NCI-H2029 treated with DMSO at 0.1 percent for 48 hours (cell line): ENCODE data around the gene KIF4A.
"Not testable (repeated sequence)": the region's sequence is repeated elsewhere in the genome, so short reads cannot be mapped to it uniquely, and the experiment has no call there.

Experiments used
- DNase-seq: peaks from one replicate; lab custom pipeline; 2025; lab: John Stamatoyannopoulos, UW

Gene KIF4A

DNA sequence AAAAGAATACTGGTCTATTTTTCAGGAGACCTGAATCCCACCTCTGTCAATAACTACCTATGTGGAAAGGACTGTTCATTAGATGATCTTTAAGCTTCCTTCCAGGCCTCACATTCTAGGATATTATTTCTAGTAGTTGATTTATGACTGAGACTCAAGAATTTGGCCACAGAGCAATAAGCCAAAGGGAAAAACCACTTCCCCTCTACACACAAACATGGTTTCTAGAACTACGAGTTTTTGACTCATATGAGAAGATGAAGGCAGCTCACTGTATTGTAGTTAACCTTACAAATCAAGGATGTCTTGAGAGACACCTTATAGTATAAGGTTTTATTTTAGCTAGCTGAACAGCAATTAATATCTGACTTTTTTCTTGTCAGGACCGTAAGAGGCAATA, 96.3 kb downstream of the KIF4A start:
- no peak for DNase-seq

DNA sequence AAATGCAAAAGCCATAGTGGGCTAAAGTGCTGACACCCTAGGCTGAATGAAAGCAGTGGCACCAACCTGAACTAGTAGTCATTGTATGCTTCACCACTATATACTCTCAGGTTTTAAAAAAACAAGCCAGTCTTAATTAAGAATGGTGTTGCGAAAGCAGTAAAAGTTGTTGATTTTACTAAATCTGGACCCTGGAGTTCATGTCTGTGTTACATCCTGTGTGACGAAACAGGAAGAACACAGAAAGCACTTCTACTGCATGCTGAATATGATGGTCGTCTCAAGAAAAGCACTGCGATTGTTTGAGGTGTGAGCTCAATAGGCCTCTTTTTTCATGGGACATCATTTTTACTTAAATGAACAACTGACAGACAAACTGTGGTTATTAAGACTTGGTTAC, 109.0 kb downstream of the KIF4A start:
- no peak for DNase-seq

DNA sequence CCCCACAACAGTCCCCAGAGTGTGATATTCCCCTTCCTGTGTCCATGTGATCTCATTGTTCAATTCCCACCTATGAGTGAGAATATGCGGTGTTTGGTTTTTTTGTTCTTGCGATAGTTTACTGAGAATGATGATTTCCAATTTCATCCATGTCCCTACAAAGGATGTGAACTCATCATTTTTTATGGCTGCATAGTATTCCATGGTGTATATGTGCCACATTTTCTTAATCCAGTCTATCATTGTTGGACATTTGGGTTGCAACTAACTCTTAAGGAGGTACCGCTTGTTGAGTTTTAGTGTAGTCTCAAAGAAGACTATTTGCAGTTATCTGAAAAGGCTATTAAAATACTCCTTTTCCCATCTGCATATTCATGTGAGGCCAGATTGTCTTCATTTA, 110.3 kb downstream of the KIF4A start:
- DNase-seq: not testable (repeated sequence)

DNA sequence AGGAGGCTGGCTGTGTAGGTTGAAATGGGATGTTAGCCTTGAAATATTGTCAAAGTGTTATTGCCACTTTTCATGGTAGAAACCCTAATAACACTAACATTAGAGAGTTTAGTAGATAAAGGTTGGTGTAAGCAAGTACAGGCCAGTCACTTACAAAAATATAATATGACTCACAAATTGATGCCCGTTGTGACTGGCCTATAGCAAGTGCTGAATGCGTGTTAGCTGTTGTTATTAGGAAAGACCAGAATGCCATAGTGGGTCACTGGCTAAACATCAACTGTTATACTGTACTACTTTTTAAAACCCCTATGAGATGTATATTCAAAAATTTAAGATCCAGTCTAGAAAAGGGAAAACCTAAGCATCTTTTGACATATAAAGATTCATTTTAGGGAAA, 112.8 kb downstream of the KIF4A start:
- no peak for DNase-seq

DNA sequence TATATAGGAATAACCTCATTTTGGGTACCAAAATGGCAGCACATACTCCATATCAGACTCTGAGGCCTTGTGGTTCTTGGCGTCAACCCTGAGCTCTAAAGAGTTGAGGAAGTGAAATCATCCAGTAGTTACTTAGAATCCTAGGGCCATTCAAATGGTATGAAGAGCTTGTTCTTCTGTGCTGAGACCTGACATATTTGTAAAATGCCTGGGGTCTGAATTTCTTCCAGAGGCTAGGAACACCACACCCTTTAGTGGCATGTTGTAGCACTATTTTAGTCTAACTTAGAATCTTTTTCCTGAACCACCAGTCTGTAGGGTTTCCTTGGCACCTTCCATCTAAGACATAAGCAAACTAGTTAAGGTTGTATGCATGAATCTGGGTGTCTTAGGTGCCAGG, 115.1 kb downstream of the KIF4A start:
- no peak for DNase-seq

DNA sequence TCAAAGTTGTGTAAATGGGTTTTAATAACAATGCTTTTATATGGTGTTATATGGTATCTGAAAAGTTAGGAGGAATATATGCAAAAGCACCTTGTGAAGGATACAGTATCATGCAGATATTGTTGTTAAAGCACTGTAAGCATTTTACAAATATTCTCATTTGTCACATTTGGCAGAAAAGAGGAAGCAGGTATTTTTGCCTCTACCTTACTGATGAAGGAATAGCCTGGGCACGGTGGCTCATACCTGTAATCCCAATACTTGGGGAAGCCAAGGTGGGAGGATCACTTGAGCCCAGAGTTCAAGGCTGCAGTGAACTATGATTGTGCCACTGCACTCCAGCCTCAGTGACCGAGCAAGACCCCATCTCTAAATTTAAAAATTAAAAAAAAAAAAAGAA, 121.0 kb downstream of the KIF4A start:
- DNase-seq: no peak

DNA sequence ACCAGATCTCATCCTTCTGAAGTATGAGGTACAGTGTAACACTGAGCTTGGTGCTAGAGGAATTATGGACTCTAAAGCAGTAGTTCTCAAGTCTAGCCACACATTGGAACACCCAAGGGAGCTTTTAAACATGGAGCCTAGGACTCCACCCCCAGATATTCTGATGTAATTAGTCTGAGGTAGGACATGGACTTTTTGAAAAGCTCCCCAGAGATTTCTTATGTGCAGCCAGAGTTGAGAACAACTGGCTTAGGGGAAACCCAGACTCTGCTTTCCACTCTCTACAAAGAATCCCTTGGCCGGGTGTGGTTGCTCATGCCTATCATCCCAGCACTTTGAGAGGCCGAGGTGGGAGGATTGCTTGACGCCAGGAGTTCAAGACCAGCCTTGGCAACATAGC, 121.6 kb downstream of the KIF4A start:
- DNase-seq: no peak

DNA sequence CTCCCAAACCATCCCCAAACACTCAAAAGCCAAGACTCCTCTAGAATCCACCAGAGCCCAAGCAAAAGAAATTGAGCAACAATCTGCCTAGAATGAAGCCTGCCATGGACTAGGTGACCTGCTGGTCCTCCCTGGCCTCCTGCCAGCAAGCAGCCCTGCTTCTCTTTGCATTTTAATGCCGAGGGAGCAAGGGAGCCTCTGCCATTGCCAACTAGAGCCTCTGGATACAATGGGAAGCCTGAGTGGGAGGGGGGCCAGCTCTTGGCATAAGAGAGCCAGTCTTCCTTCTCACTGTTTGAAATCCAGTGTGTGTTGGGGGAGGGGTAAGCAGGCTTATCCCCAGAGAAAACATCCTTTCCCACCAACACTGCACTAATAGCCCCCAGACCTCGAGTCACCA, 131.7 kb downstream of the KIF4A start:
- DNase-seq: no peak

DNA sequence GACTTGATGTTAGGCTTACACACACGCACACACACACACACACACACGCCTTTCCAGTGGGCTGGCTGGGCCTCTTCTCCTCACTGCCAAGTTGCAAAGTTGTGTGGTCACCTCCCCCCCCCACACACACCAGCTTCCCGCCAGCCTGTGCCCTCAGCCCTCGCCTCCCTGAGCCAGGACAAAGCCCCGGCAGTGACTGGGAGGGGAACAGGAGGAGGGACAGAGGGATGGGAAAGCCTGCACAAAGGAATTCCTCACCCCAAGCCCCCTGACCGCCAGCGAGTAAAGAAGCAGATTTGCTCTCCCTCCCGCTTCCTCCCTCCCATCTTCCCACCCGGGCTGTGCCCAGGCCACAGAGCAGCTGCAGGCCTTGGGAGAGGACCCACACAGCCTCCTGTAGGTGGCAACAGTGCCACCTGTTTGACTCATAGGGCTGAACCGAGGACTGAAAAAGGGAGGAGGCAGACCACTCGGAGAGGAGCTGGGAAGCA, 133.0 kb downstream of the KIF4A start, which contains the start of gene GDPD2:
Gene GDPD2 (plus strand): TSS at position 464 of the 491 bp plus-strand sequence. CDS start 1,671 bp downstream, outside the sequence.
- no peak for DNase-seq

DNA sequence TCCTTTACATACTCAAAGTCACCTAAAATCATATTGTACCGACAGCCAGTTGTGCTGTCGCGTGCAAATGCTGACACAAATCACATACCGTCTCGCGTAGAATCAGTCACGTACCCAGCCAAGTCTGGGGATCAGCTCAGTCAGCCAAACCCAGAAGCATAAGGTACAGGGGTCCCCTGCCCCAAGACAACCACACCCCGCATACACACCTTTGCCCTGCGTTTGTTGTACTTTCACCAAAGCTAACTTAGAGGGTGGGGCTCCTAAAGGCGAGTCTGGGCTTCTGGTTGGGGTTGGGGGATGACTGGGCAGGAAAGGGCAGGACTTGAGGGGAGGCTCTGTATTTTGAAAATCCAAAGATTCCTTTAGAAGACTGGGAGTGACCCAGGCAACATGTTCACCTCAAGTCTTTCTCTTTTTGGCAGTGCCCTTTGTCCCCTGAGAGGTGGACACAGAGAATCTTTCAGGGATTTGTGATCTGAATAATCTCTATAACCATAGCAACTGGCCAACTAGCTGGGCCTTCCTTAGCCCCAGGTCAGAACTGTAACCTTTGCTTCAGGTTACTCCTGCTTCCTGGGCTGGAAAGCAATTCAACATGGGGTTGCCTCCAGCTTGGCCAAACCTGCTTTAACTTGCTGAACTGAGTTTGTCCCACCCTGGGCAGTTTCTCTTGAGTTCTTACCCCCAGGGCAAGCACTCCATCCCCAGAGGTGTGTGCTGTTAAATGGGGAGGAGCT, 134.2 kb downstream of the KIF4A start:
- no peak for DNase-seq

DNA sequence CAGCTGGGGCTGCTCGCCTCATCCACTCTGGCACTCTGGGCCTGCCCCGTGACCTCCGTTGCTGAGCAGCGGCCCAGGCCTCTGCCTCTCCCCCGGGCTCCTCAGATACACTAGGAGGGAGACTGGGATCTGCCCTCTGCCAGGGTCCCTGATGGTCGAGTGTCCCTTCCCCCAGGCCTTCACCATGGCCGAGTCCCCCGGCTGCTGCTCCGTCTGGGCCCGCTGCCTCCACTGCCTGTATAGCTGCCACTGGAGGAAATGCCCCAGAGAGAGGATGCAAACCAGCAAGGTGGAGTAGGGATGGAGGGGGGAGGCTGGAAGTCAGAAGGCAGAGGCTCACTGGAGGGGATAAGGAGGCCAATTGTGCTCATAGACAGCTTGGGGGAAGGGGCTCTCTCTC, 134.9 kb downstream of the KIF4A start:
- no peak for DNase-seq

DNA sequence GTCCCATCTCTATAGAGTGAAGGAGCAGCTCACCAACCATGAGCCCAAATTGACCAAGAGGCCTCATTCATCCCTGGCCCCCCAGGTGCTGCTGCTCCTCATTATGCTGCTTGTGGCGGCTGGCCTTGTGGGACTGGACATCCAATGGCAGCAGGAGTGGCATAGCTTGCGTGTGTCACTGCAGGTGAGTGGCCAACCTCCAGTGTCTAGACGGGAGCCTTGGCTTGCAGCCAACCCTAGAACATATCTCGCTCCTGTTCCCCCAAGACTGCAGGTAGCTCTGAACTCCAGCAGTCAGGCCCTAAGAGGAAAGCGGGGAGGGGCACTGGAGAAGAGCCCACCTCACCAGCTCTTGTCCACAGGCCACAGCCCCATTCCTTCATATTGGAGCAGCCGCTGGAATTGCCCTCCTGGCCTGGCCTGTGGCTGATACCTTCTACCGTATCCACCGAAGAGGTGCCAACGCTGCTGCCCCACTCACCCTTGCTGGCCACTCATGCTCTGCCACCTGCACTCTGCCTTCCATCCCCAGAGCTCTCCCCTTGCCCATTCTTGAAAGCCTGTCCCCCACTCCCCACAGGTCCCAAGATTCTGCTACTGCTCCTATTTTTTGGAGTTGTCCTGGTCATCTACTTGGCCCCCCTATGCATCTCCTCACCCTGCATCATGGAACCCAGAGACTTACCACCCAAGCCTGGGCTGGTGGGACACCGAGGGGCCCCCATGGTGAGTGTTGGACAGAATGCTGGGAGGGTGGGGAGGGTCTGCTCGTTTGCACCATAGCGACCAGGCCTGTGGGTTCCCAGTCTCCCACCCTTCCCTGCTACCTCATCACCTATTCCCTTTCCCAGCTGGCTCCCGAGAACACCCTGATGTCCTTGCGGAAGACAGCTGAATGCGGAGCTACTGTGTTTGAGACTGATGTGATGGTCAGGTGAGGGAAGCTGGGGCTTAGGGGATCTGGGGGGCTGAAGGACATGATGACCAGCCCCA, 136.7 kb downstream of the KIF4A start:
- no peak for DNase-seq

DNA sequence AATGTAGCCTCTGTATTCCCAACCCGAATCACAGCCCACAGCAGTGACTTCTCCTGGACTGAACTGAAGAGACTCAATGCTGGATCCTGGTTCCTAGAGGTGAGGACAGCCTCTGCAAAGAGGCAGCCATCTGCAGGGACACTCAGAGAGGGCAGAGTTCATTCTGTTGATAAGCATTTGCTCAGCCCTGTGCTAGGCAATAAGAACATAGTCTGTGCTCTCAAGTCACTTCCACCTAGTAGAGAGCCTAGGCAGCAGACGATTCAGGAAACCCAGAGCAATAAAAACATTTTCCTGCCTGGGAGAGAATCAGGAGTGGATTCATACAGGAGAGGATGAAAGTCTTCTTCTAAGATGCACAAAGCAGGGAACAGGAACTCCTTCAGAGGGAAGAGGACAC, 137.5 kb downstream of the KIF4A start:
- no peak for DNase-seq

DNA sequence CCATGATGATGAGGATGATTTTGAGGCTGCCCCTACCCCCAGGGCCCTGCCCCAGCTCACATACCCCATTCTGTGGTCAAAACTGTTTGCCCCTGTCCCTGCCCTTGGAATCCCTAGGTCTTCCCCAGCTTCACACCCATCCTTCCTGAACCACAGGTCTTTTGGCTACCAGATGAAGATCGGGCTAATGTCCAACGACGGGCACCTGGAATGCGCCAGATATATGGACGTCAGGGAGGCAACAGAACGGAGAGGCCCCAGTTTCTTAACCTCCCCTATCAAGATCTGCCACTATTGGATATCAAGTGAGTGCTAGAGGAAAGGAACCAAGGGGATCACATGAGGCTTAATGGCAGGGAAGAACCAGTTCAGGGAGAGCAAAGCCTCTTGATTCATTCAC, 139.9 kb downstream of the KIF4A start:
- no peak for DNase-seq

DNA sequence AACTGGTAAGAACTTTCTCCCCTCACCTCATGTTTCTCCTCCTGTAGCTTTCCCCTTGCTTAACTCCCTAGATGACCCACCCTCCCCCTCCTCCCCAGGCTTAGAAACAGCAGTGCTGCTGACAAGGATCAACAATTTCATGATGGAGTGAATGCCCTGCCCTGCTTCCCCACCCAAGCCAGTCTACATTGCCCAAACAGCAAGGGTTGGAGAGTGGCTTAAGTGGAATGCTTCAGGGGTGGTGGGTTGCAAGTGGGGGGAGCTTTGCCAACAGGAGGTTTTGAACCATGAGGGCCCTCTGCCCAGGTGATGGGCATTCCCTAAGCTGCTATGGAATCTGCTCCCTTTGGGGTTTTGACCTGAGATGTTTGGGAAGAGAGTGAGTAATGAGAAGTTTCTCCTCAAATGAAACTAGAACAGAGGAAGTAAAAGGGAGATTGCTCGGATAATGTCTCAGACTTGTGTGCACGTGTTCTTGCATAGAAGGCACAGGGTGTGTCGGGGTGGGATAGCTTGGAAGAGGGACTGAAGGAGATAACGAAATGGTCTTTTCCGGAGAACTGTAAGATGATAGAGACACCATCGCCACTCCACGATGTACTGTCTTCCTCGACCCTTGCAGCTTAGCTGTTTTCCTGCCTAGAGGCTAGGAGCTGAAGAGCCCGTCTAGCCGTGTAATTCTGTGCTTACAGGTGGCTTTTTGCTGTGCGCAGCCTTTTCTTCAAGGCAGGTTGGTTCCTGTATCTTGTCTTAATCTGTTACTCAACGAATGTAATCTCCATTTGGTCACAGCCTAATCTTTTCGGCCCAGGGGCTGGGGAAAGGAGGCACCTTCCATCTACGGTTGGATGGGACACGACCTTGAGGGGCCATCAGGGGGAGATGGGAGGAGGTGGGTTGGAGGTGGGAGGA, 143.3 kb downstream of the KIF4A start:
- no peak for DNase-seq

DNA sequence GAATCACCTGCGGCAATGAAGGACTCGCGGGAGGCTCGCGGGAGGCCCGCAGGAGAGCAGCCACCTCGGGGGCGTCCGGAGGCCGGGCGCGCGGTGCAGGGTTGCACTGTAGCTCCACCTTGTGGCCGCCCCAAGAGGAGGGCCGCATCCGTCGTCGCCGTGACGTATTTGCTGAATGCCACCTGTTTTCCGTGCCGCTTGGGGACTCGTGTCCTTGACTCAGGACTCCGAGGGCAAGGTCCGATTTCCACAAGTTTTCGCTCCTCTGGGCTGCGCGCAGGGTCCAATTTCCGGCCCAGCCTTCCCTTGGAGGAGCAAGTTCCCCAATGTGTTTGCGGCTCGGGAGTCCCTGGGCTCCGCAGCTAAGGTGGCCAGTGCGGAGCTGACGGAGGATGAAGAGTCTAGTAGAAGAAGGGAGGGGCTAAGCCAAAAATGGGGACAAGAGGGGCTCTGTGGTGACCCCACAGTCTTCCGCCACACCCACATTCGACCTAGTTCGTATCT, 144.0 kb downstream of the KIF4A start:
- DNase-seq: no peak

DNA sequence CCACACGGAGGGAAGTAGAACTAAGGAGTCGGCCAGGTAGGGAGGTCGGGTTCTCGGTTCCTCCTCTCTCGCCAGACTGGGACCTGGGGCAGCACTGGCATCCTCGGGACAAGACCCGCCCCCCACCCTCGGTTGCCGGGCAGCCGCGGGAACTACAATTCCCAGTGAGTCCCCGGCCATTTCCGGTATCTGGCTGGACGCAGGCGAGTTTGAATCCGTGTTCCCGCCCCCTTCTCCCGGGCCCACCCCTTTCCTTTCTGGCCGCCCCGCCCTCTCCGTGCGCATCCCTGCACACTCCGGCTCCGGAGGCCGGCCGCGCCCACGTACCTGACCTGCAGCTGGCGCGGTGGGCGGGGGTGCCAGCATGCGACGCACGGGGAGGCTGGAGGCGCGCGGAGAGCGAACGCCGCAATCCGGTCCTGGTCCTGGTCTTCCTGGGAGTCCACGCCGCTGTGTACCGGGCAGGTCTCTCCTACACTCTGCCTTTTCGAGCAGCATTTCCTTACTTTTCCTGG, 144.5 kb downstream of the KIF4A start:
- peak; percentile 32 for DNase-seq

DNA sequence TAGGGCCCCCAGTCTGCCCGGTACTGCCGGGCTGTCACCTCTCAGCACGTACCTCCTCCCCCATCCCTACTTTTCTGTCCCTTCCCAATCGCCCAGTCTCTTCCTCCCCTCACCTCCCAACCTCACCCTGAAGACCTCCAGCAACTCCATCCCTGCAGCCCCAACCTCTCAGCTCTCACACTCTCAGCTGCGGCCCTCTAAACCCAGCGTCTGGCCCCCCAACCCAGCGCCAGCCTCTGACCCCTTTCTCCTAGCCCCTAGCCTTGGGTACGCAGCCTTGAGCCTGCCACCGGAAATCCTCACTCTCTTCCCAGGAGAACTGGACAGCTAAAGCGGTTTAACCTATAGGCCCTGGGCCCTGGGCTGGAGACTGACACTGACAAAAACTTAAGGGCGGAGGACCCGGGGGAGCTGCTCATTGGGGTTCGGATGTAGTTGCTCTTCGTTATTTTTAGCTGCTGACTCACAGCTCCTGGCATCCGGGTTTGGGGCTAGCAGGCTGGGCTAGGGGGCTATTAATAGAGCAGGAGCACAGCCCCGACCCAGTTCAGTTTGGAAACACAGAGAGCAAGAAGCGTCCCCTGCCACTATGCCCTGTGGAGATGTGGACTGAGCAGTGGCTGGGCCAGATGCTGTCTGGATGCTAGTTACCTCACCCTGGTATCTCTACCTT, 145.1 kb downstream of the KIF4A start:
- DNase-seq: no peak

DNA sequence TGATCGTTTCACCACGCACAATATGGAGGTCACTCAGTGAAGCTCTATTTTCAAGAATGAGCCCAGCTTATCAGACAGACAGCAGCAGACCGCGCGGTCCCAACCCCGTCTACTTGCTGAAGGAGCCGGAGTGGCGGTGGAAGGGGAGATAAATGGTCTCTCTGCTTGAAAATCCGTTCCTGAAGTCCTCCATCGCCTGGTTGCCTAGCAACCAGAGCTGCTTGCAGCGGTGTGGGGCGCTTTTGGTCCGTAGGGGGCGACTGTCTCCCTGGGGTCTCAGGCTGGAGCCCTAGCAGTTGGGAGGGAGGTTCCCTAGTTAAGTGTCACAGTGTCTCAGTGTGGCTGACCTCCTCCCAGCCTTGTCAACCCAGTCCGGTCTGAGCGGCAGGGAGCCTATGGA, 146.4 kb downstream of the KIF4A start:
- DNase-seq: no peak

DNA sequence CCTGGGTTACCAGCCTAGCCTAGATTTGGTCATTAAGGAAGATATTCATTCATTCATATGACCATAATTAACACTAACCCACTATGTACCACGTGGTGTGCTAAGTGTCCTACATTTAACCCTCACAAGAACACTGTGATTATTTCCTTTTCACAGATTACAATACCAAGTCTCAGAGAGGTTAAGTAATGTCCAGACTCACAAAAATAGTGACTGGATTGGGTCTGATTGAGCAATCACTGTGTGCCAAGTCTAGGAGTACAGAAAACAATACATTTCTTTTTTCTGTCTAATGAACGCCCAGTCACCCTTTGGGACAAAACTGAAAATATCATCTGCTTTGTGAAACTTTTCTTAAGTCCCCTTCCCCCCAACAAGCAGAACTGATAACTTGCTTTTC, 147.1 kb downstream of the KIF4A start:
- no peak for DNase-seq
